A375 (cell line): Measurements from ENCODE around the gene RNU5B-1. TPM values are rescaled to one million over a fixed set of nuclear protein-coding genes. Genes with fewer than 3 reads are reported as not detected.

Experiments used
- small RNA-seq: library from RNA; depleted of rRNA; stranded (forward); fragments of <200 nt; gene quantifications from one replicate; pipeline ENCODE3, GENCODE V24; 2014
- total RNA-seq: library from RNA; depleted of rRNA; stranded (reverse); fragments of >200 nt; shearing (Covaris generic); gene quantifications from 2 replicates; pipeline ENCODE4 v1.2.3, GENCODE V29; 2014; rRNA removed

The RNU5B-1 gene
- total RNA-seq: not detected in 2 replicates

DNA sequence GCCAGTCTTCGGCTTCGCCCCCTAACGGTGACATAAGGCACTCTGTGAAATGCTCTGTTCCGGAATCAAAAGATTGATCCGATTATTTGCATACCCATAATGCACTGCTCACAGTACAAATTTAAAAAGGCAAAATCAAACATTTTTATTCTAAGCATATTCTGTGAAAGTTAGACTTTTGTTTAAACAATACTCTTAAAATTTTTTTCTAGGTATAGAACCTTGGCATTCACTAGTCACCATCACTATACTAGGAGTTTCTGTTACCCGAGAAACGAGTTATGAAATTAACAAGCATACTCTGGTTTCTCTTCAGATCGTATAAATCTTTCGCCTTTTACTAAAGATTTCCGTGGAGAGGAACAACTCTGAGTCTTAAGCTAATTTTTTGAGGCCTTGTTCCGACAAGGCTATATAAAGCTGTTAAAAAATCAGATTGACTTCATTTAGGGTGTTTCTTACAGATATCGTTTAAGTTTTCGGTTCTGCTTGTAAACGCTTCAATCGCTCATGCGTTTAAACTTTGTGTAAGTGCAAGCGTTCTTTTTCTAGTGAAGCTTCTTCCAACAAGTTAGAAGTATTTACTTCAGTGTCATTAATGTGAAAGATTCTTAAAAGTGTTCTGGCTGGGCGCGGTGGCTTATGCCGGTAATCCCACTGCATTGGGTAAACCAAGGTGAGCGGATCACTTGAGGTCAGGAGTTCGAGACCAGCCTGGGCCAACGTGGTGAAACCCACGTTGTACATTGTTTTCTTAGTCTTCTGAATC lies at the start of gene RNU5B-1:
Gene RNU5B-1 (plus strand): TSS at position 297 of the 769 bp plus-strand sequence.

DNA sequence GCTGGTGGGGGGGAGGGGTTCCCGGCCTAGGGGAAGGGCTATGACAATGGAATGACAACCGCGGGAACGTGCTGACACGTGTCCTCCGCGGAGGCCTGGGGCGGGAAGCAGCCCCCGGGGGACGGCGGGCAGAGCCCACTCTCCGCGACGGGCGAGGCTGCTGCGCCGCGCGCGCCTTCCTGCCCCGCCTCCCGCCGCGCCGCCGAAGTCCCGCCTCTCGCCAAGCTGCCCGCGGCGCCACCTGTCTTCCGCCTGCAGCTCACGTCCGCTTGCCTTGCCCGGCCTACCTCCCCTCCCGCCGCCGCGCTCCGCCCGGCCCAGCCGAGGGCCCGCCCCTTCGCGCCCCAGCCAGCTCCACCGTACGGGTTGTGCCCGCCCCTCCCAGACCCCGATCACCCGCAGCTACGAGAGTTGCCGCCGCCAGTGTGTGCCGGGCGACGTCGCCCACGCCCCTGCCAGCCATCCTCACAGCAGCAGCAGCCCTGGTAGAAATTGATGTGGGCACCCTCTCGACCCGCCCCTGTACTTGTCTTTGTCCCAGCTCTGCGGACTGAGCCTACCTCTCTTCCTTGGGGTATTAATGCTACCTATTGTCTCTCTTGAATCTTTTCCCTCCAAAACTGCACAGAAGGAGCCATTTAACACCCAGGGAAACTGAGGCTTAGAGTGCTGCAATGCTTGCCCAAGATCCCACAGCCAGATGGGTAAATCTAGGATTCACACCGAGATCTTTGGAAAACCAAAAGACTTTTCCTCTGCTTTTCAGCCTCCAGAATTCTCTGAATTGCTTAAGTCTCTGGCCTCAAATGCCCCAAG lies 17.6 kb upstream of the RNU5B-1 start, which contains the start of gene PARP16:
Gene PARP16 (minus strand): TSS at position 180 of the 816 bp plus-strand sequence. CDS start 457 bp downstream, outside the sequence.

Small RNAs within 50 kb of the gene (small RNA-seq; reads per million reads assigned to genes)
- gene RNU5A-1 (628,940 reads per million, percentile 100 among the genes with 10 or more reads in this experiment), gene RNU5B-1 (34,967 reads per million, percentile 100 among the genes with 10 or more reads in this experiment), gene SNORA24B (not detected)

Other genes with a start within 250 kb of the RNU5B-1 start
- gene RASL12, start 236.7 kb upstream of the RNU5B-1 start, total RNA-seq: 0.29 and 0.60 TPM in 2 replicates
- not detected in 2 replicates for gene KBTBD13, start 227.9 kb upstream of the RNU5B-1 start, total RNA-seq
- gene UBAP1L, start 189.5 kb upstream of the RNU5B-1 start, total RNA-seq: 0.93 and 0.98 TPM in 2 replicates
- 22.2 and 25.5 TPM in 2 replicates for gene PDCD7, start 170.9 kb upstream of the RNU5B-1 start, total RNA-seq
- 26.7 and 40.7 TPM in 2 replicates for gene CLPX, start 119.3 kb upstream of the RNU5B-1 start, total RNA-seq
- gene CILP, start 93.2 kb upstream of the RNU5B-1 start, total RNA-seq: not detected in 2 replicates
- gene PARP16, start 17.8 kb upstream of the RNU5B-1 start, total RNA-seq: 7.2 and 9.1 TPM in 2 replicates
- gene RNU5A-1, start 8.6 kb upstream of the RNU5B-1 start, total RNA-seq: not detected in 2 replicates
- 0.08 TPM in 1 of 2 replicates, not detected in the other for gene IGDCC3, start 73.3 kb downstream of the RNU5B-1 start, total RNA-seq
- 0.11 TPM in 1 of 2 replicates, not detected in the other for gene IGDCC4, start 118.3 kb downstream of the RNU5B-1 start, total RNA-seq
- 28.9 and 38.4 TPM in 2 replicates for gene DPP8, start 213.0 kb downstream of the RNU5B-1 start, total RNA-seq
- gene HACD3, start 225.8 kb downstream of the RNU5B-1 start, total RNA-seq: 71.4 and 72.0 TPM in 2 replicates